HepG2 (cell line): ENCODE measurements around the gene VWA2. TPM values are rescaled to one million over a fixed set of nuclear protein-coding genes. Genes with fewer than 3 reads are reported as not detected.

ENCODE experiments used
- ATAC-seq: fragments of 200-7000 bp; cut with Tn5 transposase; 3 replicates; pipeline ENCODE4 v1.9.1; 2020; ENCODE audit warnings: mild to moderate bottlenecking, moderate library complexity
- BruUV-seq: library from RNA; stranded (reverse); fragments of 400-500 nt; replicated peaks from 2 replicates; lab custom pipeline; 2021; lab: Mats Ljungman, UMichigan
- CTCF ChIA-PET: fragments of 300-600 bp; formaldehyde crosslinking; extraction: SDS; loops from one replicate; lab custom pipeline; 2021; ENCODE audit warnings: low total read pairs, inconsistent platforms, low intra/inter-chr PET ratio; lab: Yijun Ruan, JAX
- POLR2A ChIA-PET: fragments of 350-600 bp; sonication (Branson Sonifier 250); formaldehyde crosslinking; loops from one replicate; lab custom pipeline; 2020; ENCODE audit warnings: antibody characterized with exemption, inconsistent platforms; lab: Yijun Ruan, JAX
- DNase-seq: peaks from one replicate; pipeline ENCODE4 v3.0.0-alpha.2; 2015; ENCODE audit warnings: low spot score
- FAIRE-seq: peaks from 3 replicates; lab custom pipeline; 2011; peaks lifted over from hg19 to GRCh38; lab: Jason Lieb, UNC
- H2AFZ ChIP-seq: one replicate; pipeline ENCODE4 v1.6.1; 2011; ENCODE audit warnings: low read length, inconsistent platforms
- H3K27ac ChIP-seq: fragments of 300-600 bp; 3 replicates; pipeline ENCODE4 v1.8.0; 2011; ENCODE audit warnings: mixed run types, mild to moderate bottlenecking, mixed read lengths, low read length, inconsistent platforms; ENCODE audit not compliant: insufficient read depth; ENCODE audit errors: extremely low read length
- H3K27me3 ChIP-seq, 2 experiments: fragments of 200-600 bp in 1 of 2; 2 replicates in 1 of 2; 3 replicates in 1 of 2; pipeline versions ENCODE4 v1.6.0 to v1.8.0; 2011; ENCODE audit warnings: low read length in 2 of 2, mild to moderate bottlenecking in 2 of 2, moderate library complexity in 2 of 2, inconsistent platforms in 1 of 2; ENCODE audit not compliant: insufficient read depth in 2 of 2, control insufficient read depth in 1 of 2
- H3K36me3 ChIP-seq, 2 experiments: fragments of 200-600 bp in 1 of 2; replicated peaks in 1 of 2; 2 replicates in 1 of 2; 3 replicates in 1 of 2; pipeline versions ENCODE4 v1.5.1 to v1.8.0; 2011; ENCODE audit warnings: low read length in 2 of 2, inconsistent platforms in 1 of 2; ENCODE audit not compliant: insufficient read depth in 2 of 2, control insufficient read depth in 1 of 2
- H3K4me1 ChIP-seq: 2 replicates; pipeline ENCODE4 v1.5.1; 2012; ENCODE audit warnings: low read length, inconsistent platforms; ENCODE audit not compliant: insufficient read depth
- H3K4me2 ChIP-seq: 2 replicates; pipeline ENCODE4 v1.6.0; 2011; ENCODE audit warnings: low read depth, low read length, inconsistent platforms
- H3K4me3 ChIP-seq, 3 experiments: fragments of 200-600 bp in 1 of 3; sonication (generic), shearing (Covaris generic) in 1 of 3; replicated peaks in 1 of 3; 2 replicates each; pipeline ENCODE4 v1.5.1; 2011 to 2016; ENCODE audit warnings: low read length in 3 of 3, inconsistent platforms in 2 of 3, low read depth in 2 of 3, mild to moderate bottlenecking in 2 of 3, control low read depth in 1 of 3, mixed read lengths in 1 of 3; ENCODE audit not compliant: insufficient read depth in 1 of 3
- H3K79me2 ChIP-seq: one replicate; pipeline ENCODE4 v1.6.1; 2011; ENCODE audit warnings: low read length, inconsistent platforms; ENCODE audit not compliant: insufficient read depth
- H3K9ac ChIP-seq: 2 replicates; pipeline ENCODE4 v1.6.0; 2011; ENCODE audit warnings: mild to moderate bottlenecking, low read depth, low read length, inconsistent platforms; ENCODE audit not compliant: insufficient read depth
- H3K9me3 ChIP-seq: 2 replicates; pipeline ENCODE4 v1.5.1; 2012; ENCODE audit warnings: mild to moderate bottlenecking, low read length
- H4K20me1 ChIP-seq: 2 replicates; pipeline ENCODE4 v1.6.0; 2011; ENCODE audit warnings: inconsistent platforms, mild to moderate bottlenecking, low read length, moderate library complexity; ENCODE audit not compliant: insufficient read depth
- CEBPG ChIP-seq: IDR thresholded peaks from 2 replicates; pipeline ENCODE4 v1.6.1; 2016
- NKX3-1 ChIP-seq: sonication (generic); formaldehyde crosslinking; IDR thresholded peaks from 2 replicates; pipeline ENCODE4 v1.5.0; 2020; ENCODE audit warnings: missing genetic modification reagents
- RBFOX2 ChIP-seq: fragments of 200-400 bp; formaldehyde crosslinking; IDR thresholded peaks from 2 replicates; pipeline ENCODE4 v1.6.1; 2017; ENCODE audit warnings: low read depth, mild to moderate bottlenecking, low read length
- TRIM24 ChIP-seq: sonication (generic); formaldehyde crosslinking; IDR thresholded peaks from 2 replicates; pipeline ENCODE4 v1.8.0; 2022; ENCODE audit warnings: mild to moderate bottlenecking, missing genetic modification reagents
- ZBTB8A ChIP-seq: sonication (generic); formaldehyde crosslinking; IDR thresholded peaks from 2 replicates; pipeline ENCODE4 v1.4.0; 2020; ENCODE audit warnings: mild to moderate bottlenecking, low read depth, missing genetic modification reagents, borderline replicate concordance
- ZNF225 ChIP-seq: sonication (generic); formaldehyde crosslinking; IDR thresholded peaks from 2 replicates; pipeline ENCODE4 v1.4.0; 2020; ENCODE audit warnings: mild to moderate bottlenecking, missing genetic modification reagents
- ZNF496 ChIP-seq: sonication (generic); formaldehyde crosslinking; IDR thresholded peaks from 2 replicates; pipeline ENCODE4 v1.8.1; 2023; ENCODE audit warnings: mild to moderate bottlenecking, moderate library complexity, missing genetic modification reagents; ENCODE audit not compliant: insufficient replicate concordance
- ZNF691 ChIP-seq: sonication (generic); formaldehyde crosslinking; IDR thresholded peaks from 2 replicates; pipeline ENCODE4 v1.4.0; 2020; ENCODE audit warnings: missing genetic modification reagents, low read depth, mild to moderate bottlenecking, borderline replicate concordance
- ZSCAN12 ChIP-seq: sonication (generic); formaldehyde crosslinking; IDR thresholded peaks from 2 replicates; pipeline ENCODE4 v1.9.0; 2021; ENCODE audit warnings: mild to moderate bottlenecking, missing genetic modification reagents
- ZSCAN22 ChIP-seq: sonication (generic); formaldehyde crosslinking; IDR thresholded peaks from 2 replicates; pipeline ENCODE4 v1.4.0; 2020; ENCODE audit warnings: mild to moderate bottlenecking, missing genetic modification reagents
- WGBS: methylation state at CpG from one replicate; pipeline ENCODE4 v1.1.6; 2017; ENCODE audit warnings: low lambda C conversion rate; 5-methylcytosine and 5-hydroxymethylcytosine counted together
- in situ Hi-C: cut with HindIII; loops from 2 replicates; pipeline ENCODE4 v1.10.0; 2017; ENCODE audit warnings: low pct_unique_long_range_greater_than_20kb; ENCODE audit not compliant: extremely low pct_ligation_motif_present
- intact Hi-C: fragments of 100-400 bp; cut with micrococcal nuclease; formaldehyde crosslinking; loops from one replicate; pipeline ENCODE4 v1.10.0; 2022; ENCODE audit not compliant: unreplicated experiment
- polyA plus RNA-seq, 8 experiments: library from polyadenylated mRNA; depleted of rRNA in 3 of 8; stranded (reverse) in 7 of 8; unstranded in 1 of 8; fragments of >200 nt; fragmentation: Illumina TruSeq in 4 of 8; extraction: Trizol in 4 of 8; gene quantifications; 2 replicates each; pipeline versions ENCODE4 v1.2.1 to v1.2.3, GENCODE V29; 2011 to 2016; ENCODE audit warnings: low read depth in 4 of 8, missing spikeins in 1 of 8, mixed read lengths in 1 of 8; ENCODE audit not compliant: insufficient read depth in 1 of 8
- total RNA-seq, 5 experiments: library from RNA; depleted of rRNA; stranded (reverse); fragments of >200 nt; fragmentation: Illumina TruSeq; extraction: Trizol; gene quantifications; 2 replicates each; pipeline ENCODE4 v1.2.3, GENCODE V29; 2016; ENCODE audit warnings: low read depth in 1 of 5
- TF ChIP-seq, protein P1 (sequence below): sonication (generic); formaldehyde crosslinking; IDR thresholded peaks from 2 replicates; pipeline ENCODE4 v1.4.0; 2020; ENCODE audit warnings: low read depth, missing genetic modification reagents
- TF ChIP-seq, protein P2 (sequence below): IDR thresholded peaks from 2 replicates; pipeline ENCODE4 v1.6.1; 2016; ENCODE audit warnings: low read depth
- TF ChIP-seq, protein P3 (sequence below): sonication (generic); formaldehyde crosslinking; IDR thresholded peaks from 2 replicates; pipeline ENCODE4 v1.4.0; 2020; ENCODE audit warnings: mild to moderate bottlenecking, missing genetic modification reagents
- TF ChIP-seq, protein P4 (sequence below): IDR thresholded peaks from 2 replicates; pipeline ENCODE4 v1.6.1; 2016; ENCODE audit warnings: missing biosample characterization, missing genetic modification reagents, low read depth

VWA2 gene
- total and polyA plus RNA-seq, 2 of the 13 experiments (the other 11 are each of a cell fraction or from before 2014, with no cell fraction given), result not detected

GRCh38 chr10:114301951-114302710 lies 63.1 kb downstream of the VWA2 start (continued):
- TF ChIP-seq, protein P1, sequence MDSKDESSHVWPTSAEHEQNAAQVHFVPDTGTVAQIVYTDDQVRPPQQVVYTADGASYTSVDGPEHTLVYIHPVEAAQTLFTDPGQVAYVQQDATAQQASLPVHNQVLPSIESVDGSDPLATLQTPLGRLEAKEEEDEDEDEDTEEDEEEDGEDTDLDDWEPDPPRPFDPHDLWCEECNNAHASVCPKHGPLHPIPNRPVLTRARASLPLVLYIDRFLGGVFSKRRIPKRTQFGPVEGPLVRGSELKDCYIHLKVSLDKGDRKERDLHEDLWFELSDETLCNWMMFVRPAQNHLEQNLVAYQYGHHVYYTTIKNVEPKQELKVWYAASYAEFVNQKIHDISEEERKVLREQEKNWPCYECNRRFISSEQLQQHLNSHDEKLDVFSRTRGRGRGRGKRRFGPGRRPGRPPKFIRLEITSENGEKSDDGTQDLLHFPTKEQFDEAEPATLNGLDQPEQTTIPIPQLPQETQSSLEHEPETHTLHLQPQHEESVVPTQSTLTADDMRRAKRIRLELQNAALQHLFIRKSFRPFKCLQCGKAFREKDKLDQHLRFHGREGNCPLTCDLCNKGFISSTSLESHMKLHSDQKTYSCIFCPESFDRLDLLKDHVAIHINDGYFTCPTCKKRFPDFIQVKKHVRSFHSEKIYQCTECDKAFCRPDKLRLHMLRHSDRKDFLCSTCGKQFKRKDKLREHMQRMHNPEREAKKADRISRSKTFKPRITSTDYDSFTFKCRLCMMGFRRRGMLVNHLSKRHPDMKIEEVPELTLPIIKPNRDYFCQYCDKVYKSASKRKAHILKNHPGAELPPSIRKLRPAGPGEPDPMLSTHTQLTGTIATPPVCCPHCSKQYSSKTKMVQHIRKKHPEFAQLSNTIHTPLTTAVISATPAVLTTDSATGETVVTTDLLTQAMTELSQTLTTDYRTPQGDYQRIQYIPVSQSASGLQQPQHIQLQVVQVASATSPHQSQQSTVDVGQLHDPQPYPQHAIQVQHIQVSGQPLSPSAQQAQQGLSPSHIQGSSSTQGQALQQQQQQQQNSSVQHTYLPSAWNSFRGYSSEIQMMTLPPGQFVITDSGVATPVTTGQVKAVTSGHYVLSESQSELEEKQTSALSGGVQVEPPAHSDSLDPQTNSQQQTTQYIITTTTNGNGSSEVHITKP (CRISPR knock-in tag), result no peak

DNA sequence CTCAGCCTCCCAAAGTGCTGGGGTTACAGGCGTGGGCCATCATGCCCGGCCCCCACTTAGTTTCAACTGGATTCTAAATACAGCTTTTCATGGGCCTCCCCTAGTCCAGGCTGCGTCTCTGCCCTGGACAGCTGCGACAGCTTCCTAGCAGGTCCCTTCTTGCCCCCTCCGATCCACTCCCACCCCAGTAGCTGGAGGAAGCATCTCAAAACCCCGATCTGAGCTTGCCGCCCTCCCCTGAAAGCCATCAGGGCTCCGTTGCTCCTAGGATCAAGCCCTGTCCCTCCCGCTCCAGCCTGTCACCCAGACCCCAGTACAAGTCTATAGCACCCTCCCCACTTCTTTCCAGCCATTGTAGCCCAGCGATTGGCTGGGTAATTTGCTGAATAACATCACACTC lies 64.5 kb downstream of the VWA2 start:
- CTCF ChIA-PET, result interaction anchor here (1.1 to 2.0 kb wide), 6 partner anchors 134 to 826 kb away, joined by 4 to 10 read pairs (median 6); no protein-coding TSS in a partner anchor
- in situ Hi-C loops (loop anchor here (10.0 to 25.0 kb wide), 2 partner anchors 401 to 834 kb away; no protein-coding TSS in a partner anchor), intact Hi-C loops (loop anchor here (5.0 kb wide), 1 partner anchor 154 kb away; no protein-coding TSS in a partner anchor)
- H3K4me3 ChIP-seq, result no peak overlapping the region
- H3K4me1 ChIP-seq, result peaks cover 5% of the 10 kb centered on the region; the same call in 1 of the 2 replicates
- POLR2A ChIA-PET, result no interaction called here
- H4K20me1 ChIP-seq, result no peaks in the 10 kb centered on the region
- no peaks in the 10 kb centered on the region for H3K79me2 ChIP-seq
- WGBS, result 44% methylated on average over 7 of the region's 10 CpGs
- H3K27me3 ChIP-seq, result peaks cover 2 to 41% of the 10 kb centered on the region in 2 experiments
- no peak overlapping the region for H3K4me2 ChIP-seq
- no peak for FAIRE-seq
- no peak overlapping the region for H2AFZ ChIP-seq
- DNase-seq, result no peak
- H3K27ac ChIP-seq, result no peak overlapping the region
- no peaks in the 10 kb centered on the region for H3K9me3 ChIP-seq
- peak; percentile 16 for ATAC-seq
- no TSS peak for BruUV-seq
- no peaks in the 10 kb centered on the region for H3K36me3 ChIP-seq
- no peak overlapping the region for H3K9ac ChIP-seq
- TF ChIP-seq CEBPG (CRISPR knock-in tag) (no peak), ZSCAN22 (CRISPR knock-in tag) (no peak), ZBTB8A (no peak), ZSCAN12 (CRISPR knock-in tag) (no peak), ZNF691 (CRISPR knock-in tag) (no peak), ZNF496 (CRISPR knock-in tag) (no peak), RBFOX2 (no peak), NKX3-1 (CRISPR knock-in tag) (no peak), TRIM24 (CRISPR knock-in tag) (no peak), ZNF225 (CRISPR knock-in tag) (no peak)
- TF ChIP-seq, protein P2, sequence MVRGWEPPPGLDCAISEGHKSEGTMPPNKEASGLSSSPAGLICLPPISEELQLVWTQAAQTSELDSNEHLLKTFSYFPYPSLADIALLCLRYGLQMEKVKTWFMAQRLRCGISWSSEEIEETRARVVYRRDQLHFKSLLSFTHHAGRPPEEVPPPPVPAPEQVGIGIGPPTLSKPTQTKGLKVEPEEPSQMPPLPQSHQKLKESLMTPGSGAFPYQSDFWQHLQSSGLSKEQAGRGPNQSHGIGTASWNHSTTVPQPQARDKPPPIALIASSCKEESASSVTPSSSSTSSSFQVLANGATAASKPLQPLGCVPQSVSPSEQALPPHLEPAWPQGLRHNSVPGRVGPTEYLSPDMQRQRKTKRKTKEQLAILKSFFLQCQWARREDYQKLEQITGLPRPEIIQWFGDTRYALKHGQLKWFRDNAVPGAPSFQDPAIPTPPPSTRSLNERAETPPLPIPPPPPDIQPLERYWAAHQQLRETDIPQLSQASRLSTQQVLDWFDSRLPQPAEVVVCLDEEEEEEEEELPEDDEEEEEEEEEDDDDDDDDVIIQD (CRISPR knock-in tag), result no peak
- TF ChIP-seq, protein P3, sequence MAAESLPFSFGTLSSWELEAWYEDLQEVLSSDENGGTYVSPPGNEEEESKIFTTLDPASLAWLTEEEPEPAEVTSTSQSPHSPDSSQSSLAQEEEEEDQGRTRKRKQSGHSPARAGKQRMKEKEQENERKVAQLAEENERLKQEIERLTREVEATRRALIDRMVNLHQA (CRISPR knock-in tag), result no peak
- TF ChIP-seq, protein P4, sequence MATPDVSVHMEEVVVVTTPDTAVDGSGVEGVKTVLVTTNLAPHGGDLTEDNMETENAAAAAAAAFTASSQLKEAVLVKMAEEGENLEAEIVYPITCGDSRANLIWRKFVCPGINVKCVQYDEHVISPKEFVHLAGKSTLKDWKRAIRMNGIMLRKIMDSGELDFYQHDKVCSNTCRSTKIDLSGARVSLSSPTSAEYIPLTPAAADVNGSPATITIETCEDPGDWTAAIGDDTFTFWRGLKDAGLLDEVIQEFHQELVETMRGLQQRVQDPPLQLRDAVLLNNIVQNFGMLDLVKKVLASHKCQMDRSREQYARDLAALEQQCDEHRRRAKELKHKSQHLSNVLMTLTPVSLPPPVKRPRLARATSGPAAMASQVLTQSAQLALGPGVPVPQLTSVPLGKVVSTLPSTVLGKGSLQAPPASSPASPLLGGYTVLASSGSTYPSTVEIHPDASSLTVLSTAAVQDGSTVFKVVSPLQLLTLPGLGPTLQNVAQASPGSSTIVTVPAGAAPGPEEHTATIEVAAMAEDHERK (CRISPR knock-in tag), result no peak
